Activated T-cell treated with anti-CD3 and anti-CD28 coated beads, Interleukin-2, amount 50 U/mL, for 4 hours (primary cell): ENCODE data around the gene ATP9B. TPM values are rescaled to one million over a fixed set of nuclear protein-coding genes. Genes with fewer than 3 reads are reported as not detected.

Experiments
- ATAC-seq, 2 donors: fragments of 200-7000 bp; cut with Tn5 transposase; one replicate each; pipeline ENCODE4 v1.10.0; 2021
- DNase-seq: peaks from one replicate; pipeline ENCODE4 v3.0.0-alpha.2; 2020
- H3K27me3 Mint-ChIP-seq: one replicate; pipeline ENCODE4 v1.8.0; 2021; ENCODE audit warnings: low read depth, mixed read lengths
- H3K36me3 Mint-ChIP-seq: one replicate; pipeline ENCODE4 v1.8.0; 2022; ENCODE audit warnings: mixed read lengths; ENCODE audit not compliant: insufficient read depth
- H3K4me1 Mint-ChIP-seq: one replicate; pipeline ENCODE4 v1.8.0; 2021; ENCODE audit warnings: low read depth, mixed read lengths
- H3K4me3 Mint-ChIP-seq: one replicate; pipeline ENCODE4 v1.8.0; 2021; ENCODE audit warnings: mild to moderate bottlenecking, moderate library complexity, mixed read lengths
- H3K9me3 Mint-ChIP-seq: one replicate; pipeline ENCODE4 v1.8.0; 2021; ENCODE audit warnings: mixed read lengths
- total RNA-seq, 3 donors: library from RNA; stranded (reverse); gene quantifications; one replicate each; pipeline ENCODE4 v1.2.1, GENCODE V29; 2021

The ATP9B gene
- total RNA-seq, 3 donors from 2014 or later: 16.3 to 21.6 (median 20.2) TPM

- H3K4me1 Mint-ChIP-seq: peaks cover 26% of the 10 kb centered on the region
- ATAC-seq (peak; percentile 6 to 8), DNase-seq (no peak)
- no peaks in the 10 kb centered on the region for H3K9me3 Mint-ChIP-seq
- peaks cover 4% of the 10 kb centered on the region for H3K27me3 Mint-ChIP-seq
- peak overlapping the region; percentile 84 for H3K4me3 Mint-ChIP-seq
- H3K36me3 Mint-ChIP-seq: peaks cover under 1% of the 10 kb centered on the region
Observed at GRCh38 chr18:79393635-79394533, 324.7 kb downstream of the ATP9B start.

GRCh38 chr18:79394534-79395307, 325.5 kb downstream of the ATP9B start:
- Mint-ChIP-seq H3K4me3 (peak overlapping the region; percentile 78), H3K36me3 (peaks cover 2% of the 10 kb centered on the region), H3K27me3 (no peaks in the 10 kb centered on the region), H3K4me1 (peaks cover 25% of the 10 kb centered on the region), H3K9me3 (no peaks in the 10 kb centered on the region)
- peak; percentile 50 to 55 for ATAC-seq
- peak; percentile 74 for DNase-seq

- DNase-seq (no peak), ATAC-seq (no peak)
- Mint-ChIP-seq H3K27me3 (no peaks in the 10 kb centered on the region), H3K36me3 (peaks cover 2% of the 10 kb centered on the region), H3K9me3 (no peaks in the 10 kb centered on the region), H3K4me1 (peaks cover 25% of the 10 kb centered on the region), H3K4me3 (peak overlapping the region; percentile 78)
Observed at GRCh38 chr18:79395308-79395640, 326.1 kb downstream of the ATP9B start.

- Mint-ChIP-seq H3K4me3 (peak within 1 kb of the TSS; percentile 92), H3K4me1 (peaks cover 25% of the 10 kb centered on the region), H3K36me3 (peaks cover 2% of the 10 kb centered on the region), H3K9me3 (no peaks in the 10 kb centered on the region), H3K27me3 (no peaks in the 10 kb centered on the region)
- ATAC-seq (peak; percentile 47 to 54), DNase-seq (peak; percentile 89)
Observed at GRCh38 chr18:79395761-79396404, 326.7 kb downstream of the ATP9B start, which contains the start of gene NFATC1. TSS of gene NFATC1 (plus strand) at chr18:79395930. CDS start at chr18:79396225, 295 bp downstream.

GRCh38 chr18:79396431-79397246, 327.4 kb downstream of the ATP9B start:
- Mint-ChIP-seq H3K4me3 (peak overlapping the region; percentile 92), H3K27me3 (no peaks in the 10 kb centered on the region), H3K36me3 (peaks cover 2% of the 10 kb centered on the region), H3K4me1 (peaks cover 31% of the 10 kb centered on the region), H3K9me3 (no peaks in the 10 kb centered on the region)
- DNase-seq: peak; percentile 43
- peak; percentile 17 to 23 for ATAC-seq

GRCh38 chr18:79397247-79397829, 328.1 kb downstream of the ATP9B start:
- H3K4me3 Mint-ChIP-seq: peak overlapping the region; percentile 92
- no peaks in the 10 kb centered on the region for H3K27me3 Mint-ChIP-seq
- ATAC-seq: no peak
- H3K4me1 Mint-ChIP-seq: peaks cover 35% of the 10 kb centered on the region
- no peaks in the 10 kb centered on the region for H3K9me3 Mint-ChIP-seq
- DNase-seq: no peak
- peaks cover 2% of the 10 kb centered on the region for H3K36me3 Mint-ChIP-seq

- ATAC-seq (no peak), DNase-seq (no peak)
- Mint-ChIP-seq H3K36me3 (peaks cover 9% of the 10 kb centered on the region), H3K9me3 (no peaks in the 10 kb centered on the region), H3K4me1 (peaks cover 37% of the 10 kb centered on the region), H3K27me3 (no peaks in the 10 kb centered on the region), H3K4me3 (peak overlapping the region; percentile 92)
Observed at GRCh38 chr18:79397830-79398761, 328.9 kb downstream of the ATP9B start.

GRCh38 chr18:79399275-79400081, 330.3 kb downstream of the ATP9B start:
- no peaks in the 10 kb centered on the region for H3K9me3 Mint-ChIP-seq
- no peak for ATAC-seq
- no peaks in the 10 kb centered on the region for H3K27me3 Mint-ChIP-seq
- peak; percentile 24 for DNase-seq
- H3K4me1 Mint-ChIP-seq: peaks cover 47% of the 10 kb centered on the region
- H3K36me3 Mint-ChIP-seq: peaks cover 9% of the 10 kb centered on the region
- peak overlapping the region; percentile 92 for H3K4me3 Mint-ChIP-seq

- ATAC-seq (no peak), DNase-seq (peak; percentile 63)
- Mint-ChIP-seq H3K4me1 (peaks cover 52% of the 10 kb centered on the region), H3K4me3 (no peak overlapping the region), H3K36me3 (peaks cover 9% of the 10 kb centered on the region), H3K9me3 (no peaks in the 10 kb centered on the region), H3K27me3 (no peaks in the 10 kb centered on the region)
Observed at GRCh38 chr18:79400091-79400590, 330.9 kb downstream of the ATP9B start.

- ATAC-seq (peak; percentile 23 to 33), DNase-seq (peak; percentile 57)
- peaks cover 58% of the 10 kb centered on the region for H3K4me1 Mint-ChIP-seq
- H3K4me3 Mint-ChIP-seq: peak overlapping the region; percentile 85
- no peaks in the 10 kb centered on the region for H3K27me3 Mint-ChIP-seq
- no peaks in the 10 kb centered on the region for H3K9me3 Mint-ChIP-seq
- H3K36me3 Mint-ChIP-seq: peaks cover 9% of the 10 kb centered on the region
Observed at GRCh38 chr18:79400591-79401381, 331.6 kb downstream of the ATP9B start.

GRCh38 chr18:79401494-79402208, 332.5 kb downstream of the ATP9B start:
- Mint-ChIP-seq H3K9me3 (no peaks in the 10 kb centered on the region), H3K27me3 (no peaks in the 10 kb centered on the region), H3K36me3 (peaks cover 9% of the 10 kb centered on the region), H3K4me1 (peaks cover 67% of the 10 kb centered on the region), H3K4me3 (peak overlapping the region; percentile 85)
- no peak for DNase-seq
- ATAC-seq: no peak
